MCF 10A (cell line): ENCODE measurements around the gene RESF1. TPM values are rescaled to one million over a fixed set of nuclear protein-coding genes. Genes with fewer than 3 reads are reported as not detected.
A peak's percentile ranks its signal among the peaks of the same experiment; 100 is the strongest.

Source experiments
- BruUV-seq: library from RNA; stranded (reverse); fragments of 400-500 nt; replicated peaks from 2 replicates; lab custom pipeline; 2021; lab: Mats Ljungman, UMichigan
- CTCF ChIA-PET: fragments of 300-600 bp; sonication (Branson Sonifier 250); formaldehyde crosslinking; extraction: SDS; loops from one replicate; lab custom pipeline; 2021; ENCODE audit warnings: antibody characterized with exemption, inconsistent platforms; lab: Yijun Ruan, JAX
- POLR2A ChIA-PET: fragments of 300-600, 350-650 bp; sonication (Branson Sonifier 250); formaldehyde crosslinking; extraction: SDS; loops from one replicate; lab custom pipeline; 2020; ENCODE audit warnings: antibody characterized with exemption, inconsistent platforms; lab: Yijun Ruan, JAX
- DNase-seq: peaks from one replicate; pipeline ENCODE4 v3.0.0-alpha.2; 2018; ENCODE audit not compliant: unreplicated experiment
- H3K27ac Mint-ChIP-seq: one replicate; pipeline ENCODE4 v1.8.0; 2022; ENCODE audit warnings: mild to moderate bottlenecking, low read depth, mixed read lengths; ENCODE audit not compliant: unreplicated experiment
- H3K27me3 Mint-ChIP-seq: one replicate; pipeline ENCODE4 v1.8.0; 2022; ENCODE audit warnings: mixed read lengths; ENCODE audit not compliant: insufficient read depth, unreplicated experiment
- H3K36me3 Mint-ChIP-seq: one replicate; pipeline ENCODE4 v1.8.0; 2022; ENCODE audit warnings: mild to moderate bottlenecking, moderate library complexity, mixed read lengths; ENCODE audit not compliant: insufficient read depth, unreplicated experiment
- H3K4me1 Mint-ChIP-seq: one replicate; pipeline ENCODE4 v1.8.0; 2022; ENCODE audit warnings: mixed read lengths; ENCODE audit not compliant: insufficient read depth, unreplicated experiment
- H3K4me3 Mint-ChIP-seq: one replicate; pipeline ENCODE4 v1.8.0; 2022; ENCODE audit warnings: mild to moderate bottlenecking, moderate library complexity, mixed read lengths; ENCODE audit not compliant: unreplicated experiment
- H3K9me3 Mint-ChIP-seq: one replicate; pipeline ENCODE4 v1.8.0; 2022; ENCODE audit warnings: mixed read lengths; ENCODE audit not compliant: unreplicated experiment
- CTCF ChIP-seq: fragments of 200-600 bp; IDR thresholded peaks from one replicate; pipeline ENCODE4 v1.8.0; 2022; ENCODE audit warnings: antibody characterized with exemption, mild to moderate bottlenecking; ENCODE audit not compliant: unreplicated experiment
- intact Hi-C: fragments of 100-400 bp; cut with micrococcal nuclease; formaldehyde crosslinking; loops from 2 replicates; pipeline ENCODE4 v1.14.1; 2022
- total RNA-seq: library from RNA; stranded (reverse); gene quantifications from 2 replicates; pipeline ENCODE4 v1.2.3, GENCODE V29; 2022

The RESF1 gene
- total RNA-seq, 1 experiment from 2014 or later: 14.7 TPM

DNA sequence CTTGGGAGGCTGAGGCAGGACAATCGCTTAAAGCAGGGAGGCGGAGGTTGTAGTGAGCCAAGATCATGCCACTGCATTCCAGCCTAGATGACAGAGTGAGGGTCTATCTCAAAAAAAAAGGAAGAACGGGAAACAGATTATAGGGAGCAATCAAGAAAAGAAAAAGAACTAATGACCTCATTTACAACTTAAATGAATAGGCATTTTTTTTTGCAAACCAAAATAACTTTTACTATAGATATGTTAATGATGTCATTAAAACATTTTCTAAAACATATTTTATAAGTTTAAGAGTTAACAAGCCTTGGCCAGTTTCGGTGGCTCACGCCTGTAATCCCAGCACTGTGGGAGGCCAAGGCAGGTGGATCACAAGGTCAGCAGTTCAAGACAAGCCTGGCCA, 6.8 kb upstream of the RESF1 start:
- H3K9me3 Mint-ChIP-seq: peaks cover 5% of the 10 kb centered on the region
- POLR2A ChIA-PET: no interaction called here
- no peak overlapping the region for H3K27ac Mint-ChIP-seq
- no peak for TF ChIP-seq CTCF
- CTCF ChIA-PET: no interaction called here
- no peak for DNase-seq
- no peak overlapping the region for H3K4me3 Mint-ChIP-seq
- intact Hi-C loops: no loop called here
- BruUV-seq: no TSS peak
- H3K27me3 Mint-ChIP-seq: no peaks in the 10 kb centered on the region
- no peaks in the 10 kb centered on the region for H3K4me1 Mint-ChIP-seq
- H3K36me3 Mint-ChIP-seq: no peaks in the 10 kb centered on the region

- no TSS peak for BruUV-seq
- no peak for TF ChIP-seq CTCF
- Mint-ChIP-seq H3K27me3 (no peaks in the 10 kb centered on the region), H3K27ac (no peak overlapping the region), H3K4me3 (no peak overlapping the region), H3K36me3 (no peaks in the 10 kb centered on the region), H3K9me3 (no peaks in the 10 kb centered on the region), H3K4me1 (peaks cover under 1% of the 10 kb centered on the region)
- DNase-seq: no peak
- CTCF ChIA-PET: interaction anchor here (0.6 kb wide), 1 partner anchor 83 kb away, joined by 4 read pairs; no protein-coding TSS in a partner anchor
- intact Hi-C loops: no loop called here
- POLR2A ChIA-PET: interaction anchor here (0.6 kb wide), 1 partner anchor 216 kb away, joined by 5 read pairs; no protein-coding TSS in a partner anchor
Observed at GRCh38 chr12:31954925-31955858, 4.0 kb upstream of the RESF1 start.

- no peak for TF ChIP-seq CTCF
- no peak for DNase-seq
- Mint-ChIP-seq H3K9me3 (no peaks in the 10 kb centered on the region), H3K27ac (peak overlapping the region; percentile 9), H3K4me3 (peak overlapping the region; percentile 84), H3K4me1 (peaks cover 17% of the 10 kb centered on the region), H3K36me3 (peaks cover 17% of the 10 kb centered on the region), H3K27me3 (no peaks in the 10 kb centered on the region)
- CTCF ChIA-PET: interaction anchor here (0.6 to 1.1 kb wide), 4 partner anchors 15 to 714 kb away, joined by 3 to 4 read pairs (median 3); no protein-coding TSS in a partner anchor
- intact Hi-C loops: loop anchor here (1.0 to 2.0 kb wide), 3 partner anchors 92 to 276 kb away; no protein-coding TSS in a partner anchor
- TSS peak; percentile 62 for BruUV-seq
- POLR2A ChIA-PET: interaction anchor here (0.6 to 2.9 kb wide), 18 partner anchors 8 to 305 kb away, joined by 3 to 24 read pairs (median 4); partner anchors contain the start of genes AMN1 and ETFBKMT
Observed at GRCh38 chr12:31958569-31959160, 550 bp upstream of the RESF1 start.
